ENCODE data around the gene ANKS1B.

- TF ChIP-seq RARB (CRISPR knock-in tag; IDR thresholded peaks at IDR 0.05) (no peak), POU6F1 (CRISPR knock-in tag; IDR thresholded peaks at IDR 0.05; ENCODE audit: borderline replicate concordance, low read depth) (no peak), TCF4 (CRISPR knock-in tag; IDR thresholded peaks at IDR 0.05; ENCODE audit: borderline replicate concordance) (no peak), TOX (CRISPR knock-in tag; IDR thresholded peaks at IDR 0.05; ENCODE audit: borderline replicate concordance) (no peak), ZFP30 (CRISPR knock-in tag; IDR thresholded peaks at IDR 0.05) (no peak), ZFP3 (CRISPR knock-in tag; IDR thresholded peaks at IDR 0.05) (no peak), ARNTL (CRISPR knock-in tag; IDR thresholded peaks at IDR 0.05; ENCODE audit: borderline replicate concordance, low read depth) (no peak), CSDC2 (CRISPR knock-in tag; IDR thresholded peaks at IDR 0.05) (no peak), ZC3H10 (CRISPR knock-in tag; IDR thresholded peaks at IDR 0.05) (no peak), ESRRG (CRISPR knock-in tag; IDR thresholded peaks at IDR 0.05) (no peak), BACH2 (CRISPR knock-in tag; IDR thresholded peaks at IDR 0.05; ENCODE audit: borderline replicate concordance) (no peak), ZNF70 (CRISPR knock-in tag; IDR thresholded peaks at IDR 0.05) (no peak)
- TF ChIP-seq, protein P1, sequence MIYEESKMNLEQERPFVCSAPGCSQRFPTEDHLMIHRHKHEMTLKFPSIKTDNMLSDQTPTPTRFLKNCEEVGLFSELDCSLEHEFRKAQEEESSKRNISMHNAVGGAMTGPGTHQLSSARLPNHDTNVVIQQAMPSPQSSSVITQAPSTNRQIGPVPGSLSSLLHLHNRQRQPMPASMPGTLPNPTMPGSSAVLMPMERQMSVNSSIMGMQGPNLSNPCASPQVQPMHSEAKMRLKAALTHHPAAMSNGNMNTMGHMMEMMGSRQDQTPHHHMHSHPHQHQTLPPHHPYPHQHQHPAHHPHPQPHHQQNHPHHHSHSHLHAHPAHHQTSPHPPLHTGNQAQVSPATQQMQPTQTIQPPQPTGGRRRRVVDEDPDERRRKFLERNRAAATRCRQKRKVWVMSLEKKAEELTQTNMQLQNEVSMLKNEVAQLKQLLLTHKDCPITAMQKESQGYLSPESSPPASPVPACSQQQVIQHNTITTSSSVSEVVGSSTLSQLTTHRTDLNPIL (CRISPR knock-in tag; IDR thresholded peaks at IDR 0.05; ENCODE audit: low read depth), result no peak
These were observed 1102.2 kb downstream of the ANKS1B start for GRCh38 chr12:98882526-98882925.
